ENCODE measurements around the gene ACOXL.

DNA sequence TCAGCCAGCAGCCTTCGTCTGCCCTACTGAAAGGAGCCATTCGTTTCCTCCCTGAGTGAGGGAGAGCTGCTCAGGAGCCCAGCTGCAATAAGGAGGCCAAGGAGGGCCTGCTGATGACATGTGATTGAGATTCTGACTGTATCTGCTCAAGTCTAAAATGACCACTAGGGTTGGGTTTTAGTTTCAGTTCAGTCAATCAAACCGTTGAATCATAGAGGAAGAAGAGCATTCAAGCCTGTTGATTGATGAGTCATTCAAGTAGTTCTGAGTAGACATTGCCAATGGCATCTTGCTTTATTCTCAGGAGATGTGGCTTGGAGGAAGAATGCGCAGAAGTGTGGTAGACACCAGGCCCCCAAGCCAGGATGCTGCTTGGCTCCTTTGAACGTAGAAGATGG lies 368.4 kb downstream of the ACOXL start:
- no peak for TF ChIP-seq MTF1 (CRISPR knock-in tag; IDR thresholded peaks at IDR 0.05; ENCODE audit: borderline replicate concordance)
- TF ChIP-seq RBM39 (optimal IDR thresholded peaks at IDR 0.05; ENCODE audit: low read depth, low read length) = no peak
- TF ChIP-seq BACH1 (tag; IDR thresholded peaks at IDR 0.05) = no peak
- no peak for TF ChIP-seq EZH2 (IDR thresholded peaks at IDR 0.05; ENCODE audit: borderline replicate concordance, low read depth, low read length)
- no peak for TF ChIP-seq EGR1 (conservative IDR thresholded peaks at IDR 0.05)
- TF ChIP-seq, protein P1, sequence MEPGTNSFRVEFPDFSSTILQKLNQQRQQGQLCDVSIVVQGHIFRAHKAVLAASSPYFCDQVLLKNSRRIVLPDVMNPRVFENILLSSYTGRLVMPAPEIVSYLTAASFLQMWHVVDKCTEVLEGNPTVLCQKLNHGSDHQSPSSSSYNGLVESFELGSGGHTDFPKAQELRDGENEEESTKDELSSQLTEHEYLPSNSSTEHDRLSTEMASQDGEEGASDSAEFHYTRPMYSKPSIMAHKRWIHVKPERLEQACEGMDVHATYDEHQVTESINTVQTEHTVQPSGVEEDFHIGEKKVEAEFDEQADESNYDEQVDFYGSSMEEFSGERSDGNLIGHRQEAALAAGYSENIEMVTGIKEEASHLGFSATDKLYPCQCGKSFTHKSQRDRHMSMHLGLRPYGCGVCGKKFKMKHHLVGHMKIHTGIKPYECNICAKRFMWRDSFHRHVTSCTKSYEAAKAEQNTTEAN (CRISPR knock-in tag; IDR thresholded peaks at IDR 0.05) = no peak
- TF ChIP-seq, protein P2, sequence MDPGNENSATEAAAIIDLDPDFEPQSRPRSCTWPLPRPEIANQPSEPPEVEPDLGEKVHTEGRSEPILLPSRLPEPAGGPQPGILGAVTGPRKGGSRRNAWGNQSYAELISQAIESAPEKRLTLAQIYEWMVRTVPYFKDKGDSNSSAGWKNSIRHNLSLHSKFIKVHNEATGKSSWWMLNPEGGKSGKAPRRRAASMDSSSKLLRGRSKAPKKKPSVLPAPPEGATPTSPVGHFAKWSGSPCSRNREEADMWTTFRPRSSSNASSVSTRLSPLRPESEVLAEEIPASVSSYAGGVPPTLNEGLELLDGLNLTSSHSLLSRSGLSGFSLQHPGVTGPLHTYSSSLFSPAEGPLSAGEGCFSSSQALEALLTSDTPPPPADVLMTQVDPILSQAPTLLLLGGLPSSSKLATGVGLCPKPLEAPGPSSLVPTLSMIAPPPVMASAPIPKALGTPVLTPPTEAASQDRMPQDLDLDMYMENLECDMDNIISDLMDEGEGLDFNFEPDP (CRISPR knock-in tag; IDR thresholded peaks at IDR 0.05) = no peak
- peak; percentile 79; the same call in 1 of the 2 replicates for TF ChIP-seq JUND (IDR thresholded peaks at IDR 0.05; ENCODE audit: borderline replicate concordance, low read depth, low read length)
- TF ChIP-seq JUND (tag; IDR thresholded peaks at IDR 0.05; ENCODE audit: borderline replicate concordance, low read depth, low read length) = peak; percentile 69; the same call in 2 of the 3 replicates
- TF ChIP-seq, protein P3, sequence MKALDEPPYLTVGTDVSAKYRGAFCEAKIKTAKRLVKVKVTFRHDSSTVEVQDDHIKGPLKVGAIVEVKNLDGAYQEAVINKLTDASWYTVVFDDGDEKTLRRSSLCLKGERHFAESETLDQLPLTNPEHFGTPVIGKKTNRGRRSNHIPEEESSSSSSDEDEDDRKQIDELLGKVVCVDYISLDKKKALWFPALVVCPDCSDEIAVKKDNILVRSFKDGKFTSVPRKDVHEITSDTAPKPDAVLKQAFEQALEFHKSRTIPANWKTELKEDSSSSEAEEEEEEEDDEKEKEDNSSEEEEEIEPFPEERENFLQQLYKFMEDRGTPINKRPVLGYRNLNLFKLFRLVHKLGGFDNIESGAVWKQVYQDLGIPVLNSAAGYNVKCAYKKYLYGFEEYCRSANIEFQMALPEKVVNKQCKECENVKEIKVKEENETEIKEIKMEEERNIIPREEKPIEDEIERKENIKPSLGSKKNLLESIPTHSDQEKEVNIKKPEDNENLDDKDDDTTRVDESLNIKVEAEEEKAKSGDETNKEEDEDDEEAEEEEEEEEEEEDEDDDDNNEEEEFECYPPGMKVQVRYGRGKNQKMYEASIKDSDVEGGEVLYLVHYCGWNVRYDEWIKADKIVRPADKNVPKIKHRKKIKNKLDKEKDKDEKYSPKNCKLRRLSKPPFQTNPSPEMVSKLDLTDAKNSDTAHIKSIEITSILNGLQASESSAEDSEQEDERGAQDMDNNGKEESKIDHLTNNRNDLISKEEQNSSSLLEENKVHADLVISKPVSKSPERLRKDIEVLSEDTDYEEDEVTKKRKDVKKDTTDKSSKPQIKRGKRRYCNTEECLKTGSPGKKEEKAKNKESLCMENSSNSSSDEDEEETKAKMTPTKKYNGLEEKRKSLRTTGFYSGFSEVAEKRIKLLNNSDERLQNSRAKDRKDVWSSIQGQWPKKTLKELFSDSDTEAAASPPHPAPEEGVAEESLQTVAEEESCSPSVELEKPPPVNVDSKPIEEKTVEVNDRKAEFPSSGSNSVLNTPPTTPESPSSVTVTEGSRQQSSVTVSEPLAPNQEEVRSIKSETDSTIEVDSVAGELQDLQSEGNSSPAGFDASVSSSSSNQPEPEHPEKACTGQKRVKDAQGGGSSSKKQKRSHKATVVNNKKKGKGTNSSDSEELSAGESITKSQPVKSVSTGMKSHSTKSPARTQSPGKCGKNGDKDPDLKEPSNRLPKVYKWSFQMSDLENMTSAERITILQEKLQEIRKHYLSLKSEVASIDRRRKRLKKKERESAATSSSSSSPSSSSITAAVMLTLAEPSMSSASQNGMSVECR (CRISPR knock-in tag; IDR thresholded peaks at IDR 0.05) = no peak
- no peak for TF ChIP-seq ZNF561 (CRISPR knock-in tag; conservative IDR thresholded peaks at IDR 0.05)
- no peak for TF ChIP-seq ETS2 (tag; IDR thresholded peaks at IDR 0.05; ENCODE audit: borderline replicate concordance, poor library complexity, severe bottlenecking)

All from K562 (cell line).